ENCODE results near the gene PASD1.

The PASD1 gene

DNA sequence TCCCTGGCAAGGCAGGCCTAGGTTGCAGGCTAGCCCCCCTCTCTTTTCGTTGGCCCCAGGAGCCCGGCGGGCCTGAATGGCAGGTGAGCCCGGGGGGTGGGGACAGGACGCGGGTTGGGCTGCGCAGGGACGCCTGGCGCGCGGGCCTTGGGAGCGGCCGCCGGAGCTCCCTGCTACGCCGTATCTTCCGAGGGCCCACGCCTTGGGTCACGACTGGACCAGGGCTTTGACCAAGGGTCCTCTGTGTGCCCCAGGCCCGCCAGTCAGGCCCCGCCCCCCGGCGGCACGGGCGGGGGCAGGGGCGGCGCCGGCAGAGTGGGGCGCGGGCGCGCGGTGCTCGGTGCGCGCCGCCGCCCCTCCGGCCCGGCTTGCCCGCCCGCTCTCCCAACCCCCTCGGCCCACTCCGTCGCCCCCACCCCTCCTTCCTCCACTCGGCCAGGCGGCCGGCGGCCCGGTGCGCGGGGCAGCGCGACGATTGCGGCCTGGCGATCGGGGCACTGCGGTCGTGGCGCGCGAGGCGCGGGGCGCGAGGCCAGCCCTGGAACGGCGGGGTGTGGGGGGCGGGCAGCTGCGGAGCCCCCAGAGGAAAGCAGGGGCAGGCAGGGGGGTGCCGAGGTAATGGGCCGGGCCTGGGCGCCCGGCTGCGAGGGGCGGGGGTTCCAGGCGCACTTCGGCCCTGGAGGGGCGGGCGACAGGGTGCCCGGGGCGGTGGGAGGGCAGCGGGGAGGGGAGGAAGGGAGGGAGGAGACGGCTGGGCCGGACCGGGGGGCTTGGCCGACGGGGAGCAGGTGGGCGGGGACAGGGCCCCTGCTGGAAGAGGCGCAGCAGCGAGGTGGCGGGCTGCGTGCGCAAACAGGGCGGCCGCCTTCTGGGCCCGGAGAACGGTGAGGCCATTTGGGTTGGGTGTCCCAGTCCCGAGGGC is 131.4 kb downstream of the PASD1 start, which contains the start of gene PRRG3:
Gene PRRG3 (plus strand): TSS at position 798 of the 922 bp plus-strand sequence. CDS start 3,357 bp downstream, outside the sequence.
- TF ChIP-seq, protein P1, sequence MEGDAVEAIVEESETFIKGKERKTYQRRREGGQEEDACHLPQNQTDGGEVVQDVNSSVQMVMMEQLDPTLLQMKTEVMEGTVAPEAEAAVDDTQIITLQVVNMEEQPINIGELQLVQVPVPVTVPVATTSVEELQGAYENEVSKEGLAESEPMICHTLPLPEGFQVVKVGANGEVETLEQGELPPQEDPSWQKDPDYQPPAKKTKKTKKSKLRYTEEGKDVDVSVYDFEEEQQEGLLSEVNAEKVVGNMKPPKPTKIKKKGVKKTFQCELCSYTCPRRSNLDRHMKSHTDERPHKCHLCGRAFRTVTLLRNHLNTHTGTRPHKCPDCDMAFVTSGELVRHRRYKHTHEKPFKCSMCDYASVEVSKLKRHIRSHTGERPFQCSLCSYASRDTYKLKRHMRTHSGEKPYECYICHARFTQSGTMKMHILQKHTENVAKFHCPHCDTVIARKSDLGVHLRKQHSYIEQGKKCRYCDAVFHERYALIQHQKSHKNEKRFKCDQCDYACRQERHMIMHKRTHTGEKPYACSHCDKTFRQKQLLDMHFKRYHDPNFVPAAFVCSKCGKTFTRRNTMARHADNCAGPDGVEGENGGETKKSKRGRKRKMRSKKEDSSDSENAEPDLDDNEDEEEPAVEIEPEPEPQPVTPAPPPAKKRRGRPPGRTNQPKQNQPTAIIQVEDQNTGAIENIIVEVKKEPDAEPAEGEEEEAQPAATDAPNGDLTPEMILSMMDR (IDR thresholded peaks at IDR 0.05) = no peak

DNA sequence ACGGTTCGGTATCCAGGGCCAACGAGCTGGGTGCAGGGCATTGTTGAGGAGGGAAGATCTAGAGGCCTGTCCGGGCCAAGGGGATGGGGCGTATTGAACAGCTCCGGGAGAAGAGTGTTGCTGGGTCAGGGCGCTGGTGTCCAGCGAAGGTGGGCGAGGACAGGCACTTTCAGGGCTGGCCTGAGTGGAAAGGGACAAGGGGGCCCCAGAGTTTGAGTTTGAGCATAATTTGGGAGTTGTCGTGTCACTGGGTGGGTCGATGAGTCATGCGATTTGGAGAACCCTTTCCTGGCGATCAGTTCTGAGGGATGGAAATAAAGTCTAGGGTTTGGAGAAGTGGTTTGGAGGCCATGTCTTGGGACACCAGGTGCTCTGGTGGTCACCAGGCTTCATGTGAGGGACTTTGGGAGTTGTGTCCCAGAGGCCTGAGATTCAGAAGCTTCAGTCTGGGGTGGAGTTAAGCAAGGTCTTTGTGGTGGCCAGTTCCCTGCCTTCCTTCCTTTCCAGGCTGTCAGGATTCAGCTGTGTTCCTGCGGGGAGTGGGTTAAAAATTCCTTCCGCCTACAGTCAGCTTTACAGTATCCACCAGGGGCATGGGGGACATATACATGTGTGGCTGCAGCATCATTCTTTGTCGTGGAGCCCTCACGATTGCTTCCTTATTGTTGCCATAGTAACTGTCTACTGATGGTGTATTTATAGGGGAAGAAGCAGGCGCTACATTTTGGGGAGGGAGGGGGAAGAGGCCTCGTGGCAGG is 132.3 kb downstream of the PASD1 start:
- TF ChIP-seq, protein P1 (IDR thresholded peaks at IDR 0.05) = no peak

DNA sequence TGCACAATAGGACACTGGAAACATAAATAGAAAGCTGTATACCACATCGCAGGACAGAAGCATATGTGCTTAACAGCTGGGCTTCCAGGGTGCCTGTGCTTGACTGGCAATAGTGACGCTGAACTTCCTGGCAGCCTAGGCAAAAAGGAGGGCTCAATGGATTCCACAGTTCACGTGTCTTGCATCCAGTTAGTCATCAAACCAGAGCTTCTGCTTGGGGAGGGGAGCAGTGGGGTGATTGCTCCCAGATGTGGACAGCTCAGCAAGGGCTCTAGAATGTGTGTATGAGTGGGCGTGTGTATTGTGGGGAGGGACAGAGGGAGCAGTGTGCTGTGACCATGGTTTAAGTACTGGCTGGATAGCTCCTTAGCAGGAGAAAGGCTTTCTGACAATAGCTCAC is 134.0 kb downstream of the PASD1 start:
- TF ChIP-seq, protein P1 (IDR thresholded peaks at IDR 0.05) = no peak

DNA sequence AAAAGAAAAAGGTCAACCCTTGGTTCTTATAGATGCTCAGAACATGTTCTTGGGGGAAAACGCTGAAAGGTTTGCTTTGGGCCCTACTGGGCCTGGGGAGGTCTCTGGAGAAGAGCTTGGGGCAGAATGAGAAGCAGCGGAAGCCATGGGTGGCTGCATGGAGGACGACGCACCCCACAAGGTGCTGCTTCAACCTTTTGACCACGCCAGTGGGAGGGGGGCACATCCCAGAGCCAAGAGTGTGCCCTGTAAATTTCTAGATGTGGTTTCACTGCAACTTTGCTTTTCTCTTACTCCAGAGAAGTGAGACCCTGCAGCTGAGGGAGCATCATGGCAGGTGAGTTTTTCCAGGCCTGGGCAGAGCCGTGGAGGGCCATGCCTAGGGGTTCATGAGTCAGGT is 135.0 kb downstream of the PASD1 start:
- TF ChIP-seq, protein P1 (IDR thresholded peaks at IDR 0.05) = no peak

DNA sequence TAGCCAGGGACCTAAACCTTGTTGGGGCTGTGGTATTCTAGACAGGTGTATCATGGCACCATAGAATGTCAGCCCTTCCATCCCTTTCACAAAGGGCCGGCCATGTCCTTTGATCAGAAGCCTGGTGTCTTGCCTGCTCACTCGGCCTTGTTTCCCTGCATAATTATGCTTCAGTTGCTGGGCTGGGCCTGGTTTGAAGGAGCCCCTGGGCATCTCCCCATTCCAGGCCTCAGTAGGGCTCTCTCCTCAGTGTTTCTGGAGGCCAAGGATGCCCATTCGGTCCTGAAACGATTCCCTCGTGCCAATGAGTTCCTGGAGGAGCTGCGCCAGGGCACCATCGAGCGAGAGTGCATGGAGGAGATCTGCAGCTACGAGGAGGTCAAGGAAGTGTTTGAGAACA is 136.3 kb downstream of the PASD1 start:
- TF ChIP-seq, protein P1 (IDR thresholded peaks at IDR 0.05) = no peak

DNA sequence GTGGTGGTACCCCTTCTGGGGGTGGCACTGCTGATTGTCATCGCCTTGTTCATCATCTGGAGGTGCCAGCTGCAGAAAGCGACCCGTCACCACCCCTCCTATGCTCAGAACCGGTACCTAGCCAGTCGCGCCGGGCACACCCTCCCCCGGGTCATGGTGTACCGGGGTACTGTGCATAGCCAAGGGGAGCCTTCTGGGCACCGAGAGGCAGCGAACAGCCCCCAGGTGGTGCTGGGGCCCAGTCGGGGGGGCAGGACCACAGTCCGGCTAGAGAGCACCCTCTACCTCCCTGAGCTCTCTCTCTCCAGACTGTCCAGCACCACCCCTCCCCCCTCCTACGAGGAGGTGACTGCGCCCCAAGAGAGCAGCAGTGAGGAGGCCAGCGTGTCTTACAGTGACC is 137.1 kb downstream of the PASD1 start:
- TF ChIP-seq, protein P1 (IDR thresholded peaks at IDR 0.05) = no peak

DNA sequence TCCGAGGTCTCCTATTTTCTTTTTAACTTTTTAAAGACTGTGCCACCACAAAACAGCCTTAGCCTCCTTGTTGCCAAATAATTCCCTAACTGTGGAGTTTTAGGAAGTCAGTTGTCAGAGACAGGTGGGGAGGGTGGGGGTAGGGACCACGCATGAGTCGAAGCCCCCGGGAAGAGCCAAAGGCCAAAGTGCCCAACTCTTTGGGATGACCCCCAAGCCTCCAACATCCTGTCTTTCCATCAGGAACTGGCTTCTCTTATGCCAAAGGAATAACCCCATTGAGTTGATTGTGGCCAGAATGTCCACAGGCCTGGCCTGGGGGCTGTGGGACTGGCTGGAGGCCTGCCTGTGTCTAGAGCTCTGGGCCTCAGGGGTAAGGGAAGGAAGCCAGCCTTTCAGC is 137.6 kb downstream of the PASD1 start:
- TF ChIP-seq, protein P1 (IDR thresholded peaks at IDR 0.05) = no peak

Measured in LNCAP (cell line).